SH-SY5Y (cell line): ENCODE data around the gene SNED1.

Experiments
- GATA2 ChIP-seq: IDR thresholded peaks from 2 replicates; pipeline ENCODE4 v1.6.1; 2011; ENCODE audit warnings: mild to moderate bottlenecking, low read depth, low read length
- GATA3 ChIP-seq: IDR thresholded peaks from 2 replicates; pipeline ENCODE4 v1.6.1; 2011; ENCODE audit warnings: low read depth, mild to moderate bottlenecking, low read length, moderate library complexity

SNED1 gene

DNA sequence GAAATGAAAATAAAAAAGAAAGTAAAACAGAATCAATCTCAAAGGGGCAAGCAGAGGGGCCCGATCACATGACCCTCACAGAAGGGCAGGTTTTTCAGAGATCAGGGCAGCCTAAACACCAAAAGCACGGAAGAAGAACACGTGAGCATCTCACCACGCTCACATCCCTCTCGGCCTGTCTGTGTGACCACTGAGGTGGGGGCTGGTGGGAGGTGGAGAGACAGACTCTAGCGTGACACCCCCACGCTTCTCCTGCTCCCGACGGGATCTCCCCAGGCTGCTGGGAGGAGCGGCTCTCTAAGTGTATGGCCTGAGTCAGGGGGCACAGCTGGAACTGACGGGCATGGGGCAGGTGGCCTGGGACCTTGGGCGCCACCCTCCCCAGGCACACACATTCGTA is 127.2 kb downstream of the SNED1 start:
- TF ChIP-seq GATA2, result no peak

DNA sequence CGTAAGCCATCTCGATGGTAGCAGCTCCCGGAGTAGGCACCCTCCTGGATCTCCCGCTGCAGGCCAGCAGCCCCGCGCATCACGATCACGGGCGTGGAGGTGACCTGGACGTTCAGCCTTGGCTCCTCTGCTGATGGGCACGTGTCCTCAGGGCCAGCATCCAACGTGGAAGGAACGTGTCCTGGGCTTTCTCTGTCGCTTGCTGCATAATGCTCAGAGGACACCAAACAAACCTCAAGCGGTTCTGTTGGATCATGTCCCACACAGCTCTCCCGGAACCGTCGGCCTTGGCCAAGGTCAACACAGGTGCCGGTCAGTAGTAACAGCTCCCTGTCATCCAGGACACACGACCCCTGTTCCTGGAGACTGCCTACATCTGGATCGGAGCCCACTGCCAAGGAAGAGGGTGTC is 127.8 kb downstream of the SNED1 start:
- TF ChIP-seq GATA2, result no peak
- no peak for TF ChIP-seq GATA3

DNA sequence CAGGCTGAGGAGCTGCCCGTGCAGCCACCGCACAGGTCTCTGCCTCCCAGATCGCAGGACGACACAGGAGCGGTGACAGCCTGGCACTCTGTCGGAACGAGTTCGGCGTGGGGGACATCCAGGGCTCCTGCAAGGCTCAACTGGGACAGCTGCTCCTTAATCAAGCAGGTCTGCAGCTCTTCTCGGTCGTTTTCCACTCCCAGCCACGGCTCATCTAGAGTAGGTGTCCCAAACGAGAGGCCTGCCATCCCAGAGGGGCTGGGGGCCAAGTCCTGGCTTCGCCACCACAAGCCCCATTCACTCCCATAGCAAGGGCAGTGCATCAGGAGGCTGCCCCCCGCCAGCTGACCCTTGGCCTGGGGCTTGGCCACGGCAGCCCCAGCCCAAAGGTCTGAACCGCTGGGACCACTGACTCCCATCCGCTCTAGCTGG is 128.4 kb downstream of the SNED1 start:
- TF ChIP-seq GATA2 (no peak), GATA3 (no peak)

DNA sequence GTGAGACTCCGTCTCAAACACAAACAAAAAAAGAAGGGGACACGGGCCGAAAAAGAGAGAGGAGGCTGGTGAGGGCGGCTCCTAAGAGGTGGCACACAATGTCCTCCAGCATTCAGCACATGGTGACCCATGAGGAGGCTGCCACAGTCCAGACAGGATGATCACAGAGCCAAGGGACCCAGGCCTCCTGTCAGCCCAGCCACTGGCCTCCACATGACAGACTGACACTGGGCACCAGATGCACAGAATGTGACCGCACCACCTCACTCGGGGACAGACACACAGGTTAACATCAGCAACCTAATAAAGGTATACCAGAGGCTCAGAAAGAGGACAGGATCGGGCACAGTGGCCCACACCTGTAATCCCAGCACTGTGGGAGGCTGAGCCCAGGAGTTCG is 129.8 kb downstream of the SNED1 start:
- TF ChIP-seq GATA2, result no peak
- TF ChIP-seq GATA3, result no peak

DNA sequence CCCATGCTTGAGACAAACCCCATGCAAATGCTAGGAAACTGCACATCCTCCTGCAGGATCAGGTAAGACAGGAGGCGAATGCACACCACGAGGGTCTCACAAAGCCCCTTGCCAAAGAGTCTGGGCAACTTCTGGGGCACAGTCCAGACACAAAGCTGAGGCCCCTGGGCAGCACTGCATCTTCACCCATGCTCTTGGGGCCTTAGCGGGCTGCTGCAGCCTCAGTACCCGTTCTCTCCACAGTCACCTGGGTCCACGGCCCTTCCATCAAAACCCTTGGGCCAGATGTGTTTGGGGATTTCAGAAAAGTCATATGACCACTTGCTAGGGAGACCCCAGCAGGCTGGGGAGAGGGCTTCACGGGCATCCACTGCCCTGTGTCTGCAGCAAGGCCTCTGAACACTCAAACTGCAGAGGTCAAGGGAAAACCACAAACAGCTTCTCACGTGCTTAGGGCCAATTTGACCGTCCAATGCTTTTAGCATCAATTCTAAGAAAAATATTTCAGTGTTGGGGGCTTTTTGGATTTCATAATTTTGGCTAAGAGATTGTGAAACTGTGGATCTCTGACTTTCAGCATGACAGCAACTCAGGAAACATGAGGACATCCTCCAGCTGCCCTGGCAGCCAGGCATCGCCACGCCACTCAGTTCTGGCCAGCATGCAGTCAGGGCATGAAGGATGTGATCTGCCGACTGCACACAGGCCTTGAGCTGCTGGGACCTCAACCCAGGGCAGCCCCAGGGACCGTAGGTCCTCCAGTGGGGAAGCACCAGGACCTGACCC is 130.9 kb downstream of the SNED1 start:
- TF ChIP-seq GATA3 (no peak), GATA2 (no peak)

DNA sequence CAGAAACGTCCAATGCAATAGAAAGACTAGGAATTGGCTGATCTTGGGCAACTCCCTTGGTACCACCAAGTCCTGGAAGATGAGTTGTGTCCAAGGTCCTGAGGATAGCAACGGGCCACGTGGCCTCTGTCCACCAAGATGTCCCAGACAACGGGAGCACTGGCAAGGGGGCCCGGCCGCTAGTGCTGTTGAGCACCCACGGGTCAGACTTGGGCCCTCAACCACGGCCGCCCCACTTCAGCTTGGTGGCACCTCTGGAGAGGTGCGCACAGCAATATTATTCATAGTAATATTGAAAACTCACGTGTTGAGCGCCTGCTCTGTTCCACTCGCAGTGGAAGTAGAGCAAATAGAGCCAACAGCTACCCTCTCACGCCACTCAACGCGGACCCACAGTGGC is 131.9 kb downstream of the SNED1 start:
- no peak for TF ChIP-seq GATA3
- TF ChIP-seq GATA2, result no peak

DNA sequence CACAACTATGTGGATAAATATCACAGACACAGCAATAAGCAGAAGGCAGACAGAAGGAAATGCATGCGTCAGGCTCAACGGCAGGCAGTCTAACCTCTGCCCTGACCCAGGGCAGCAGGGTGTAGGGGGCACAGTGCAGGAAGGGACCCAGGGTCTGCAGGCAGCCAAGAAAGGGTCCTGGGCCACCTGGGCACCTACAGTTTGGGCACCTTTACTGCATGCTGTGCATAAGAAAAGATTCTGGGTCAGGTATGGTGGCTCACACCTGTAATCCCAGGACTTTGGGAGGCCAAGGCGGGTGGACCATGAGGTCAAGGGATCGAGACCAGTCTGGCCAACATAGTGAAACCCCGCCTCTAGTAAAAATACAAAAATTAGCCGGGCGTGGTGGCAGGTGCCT is 133.1 kb downstream of the SNED1 start:
- TF ChIP-seq GATA3, result no peak

DNA sequence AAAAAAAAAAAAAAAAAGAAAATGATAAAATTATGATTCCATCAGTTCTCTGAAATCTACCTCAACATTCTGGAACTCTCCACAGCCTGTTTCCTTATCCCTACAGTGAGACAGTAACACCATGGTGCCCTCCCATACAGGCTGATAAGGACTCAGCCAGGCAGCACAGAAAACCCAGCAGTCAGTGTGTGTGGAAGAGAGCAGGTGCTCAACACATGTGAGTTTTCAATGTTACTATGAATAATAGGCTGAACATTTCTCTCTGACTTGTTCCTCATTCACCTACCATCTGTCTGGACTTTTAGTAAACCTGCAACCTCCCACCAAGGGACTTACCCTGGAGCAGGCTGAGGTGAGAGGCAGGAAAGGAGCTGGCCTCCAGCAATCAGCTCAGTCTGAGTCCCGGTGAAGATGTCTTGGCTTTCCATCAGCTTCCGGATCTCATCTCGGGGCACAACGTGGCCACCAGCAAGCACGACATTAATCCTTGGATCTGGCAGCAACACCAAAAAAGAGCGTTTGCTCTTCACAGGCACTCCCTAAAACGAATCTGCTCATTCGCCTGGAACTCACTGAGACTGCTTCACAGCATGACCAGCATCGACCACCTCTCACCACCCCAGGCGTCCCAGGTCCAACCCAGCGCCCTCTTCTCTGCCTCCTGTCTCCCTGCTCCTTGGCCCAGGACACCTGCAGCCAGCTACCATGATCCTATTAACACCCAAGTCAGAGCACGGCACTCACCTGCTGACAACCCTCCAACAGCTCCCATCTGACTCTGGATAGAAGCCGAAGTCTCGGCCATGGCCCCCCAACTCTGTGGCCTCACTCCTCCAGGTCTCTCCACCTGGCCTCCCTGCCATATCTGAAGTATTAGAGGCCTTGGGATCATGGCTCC is 134.4 kb downstream of the SNED1 start:
- TF ChIP-seq GATA3 (no peak), GATA2 (no peak)

DNA sequence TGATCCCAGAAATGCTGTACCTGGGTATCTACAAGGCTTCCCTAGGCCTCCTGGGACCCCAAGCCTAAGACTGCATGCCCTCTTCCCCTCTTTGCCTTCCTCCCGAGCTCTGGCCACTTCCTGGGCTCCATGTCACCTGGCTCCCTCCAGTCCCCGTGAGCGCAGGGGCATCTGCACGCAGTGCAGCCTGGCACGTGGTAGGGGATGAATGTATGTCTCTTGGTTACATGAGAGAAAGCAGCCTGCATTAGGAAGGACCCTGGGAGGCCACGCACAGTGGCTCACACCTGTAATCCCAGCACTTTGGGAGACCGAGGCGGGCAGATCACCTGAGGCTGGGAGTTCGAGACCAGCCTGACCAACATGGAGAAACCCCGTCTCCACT is 135.0 kb downstream of the SNED1 start:
- TF ChIP-seq GATA3, result no peak

DNA sequence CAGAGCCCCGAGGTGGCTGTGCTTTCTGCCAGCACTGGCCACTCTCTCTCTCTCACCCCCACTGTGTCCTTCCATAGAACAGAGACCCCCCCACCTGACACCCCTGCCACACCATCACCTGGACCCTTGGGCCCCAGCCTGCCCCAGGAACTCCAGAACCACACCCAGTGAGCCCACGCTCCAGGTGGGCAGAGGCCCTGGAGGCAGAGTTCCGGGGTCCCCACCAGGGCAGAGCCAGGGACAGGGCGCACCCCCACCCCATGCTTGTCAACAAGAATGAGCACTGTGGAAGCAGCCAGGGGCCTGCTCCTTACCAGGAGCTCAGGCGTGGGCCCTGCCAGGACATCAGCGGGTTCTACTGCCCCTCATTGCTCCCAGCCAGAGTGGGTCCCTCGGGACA is 136.3 kb downstream of the SNED1 start:
- no peak for TF ChIP-seq GATA2
- no peak for TF ChIP-seq GATA3

DNA sequence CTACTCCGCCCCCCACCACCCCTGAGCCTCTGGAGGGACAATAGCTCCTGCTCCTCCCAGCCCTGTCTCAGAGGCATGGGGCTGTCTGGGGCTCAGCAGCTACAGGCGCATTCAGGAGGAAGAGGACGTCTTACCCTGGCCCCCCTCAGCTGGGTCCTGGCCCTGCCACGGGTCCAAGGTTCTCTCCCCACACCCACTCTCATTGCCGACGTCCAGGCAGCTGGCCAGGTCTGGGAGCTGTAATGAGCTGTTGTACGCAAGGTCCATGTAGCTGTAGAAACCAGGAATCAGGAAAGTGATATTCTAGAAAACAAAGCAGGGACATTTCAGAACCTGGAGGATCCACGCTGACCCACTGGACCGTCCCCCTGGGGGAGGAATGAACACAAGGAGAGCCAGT is 137.3 kb downstream of the SNED1 start:
- TF ChIP-seq GATA2 (no peak), GATA3 (no peak)

DNA sequence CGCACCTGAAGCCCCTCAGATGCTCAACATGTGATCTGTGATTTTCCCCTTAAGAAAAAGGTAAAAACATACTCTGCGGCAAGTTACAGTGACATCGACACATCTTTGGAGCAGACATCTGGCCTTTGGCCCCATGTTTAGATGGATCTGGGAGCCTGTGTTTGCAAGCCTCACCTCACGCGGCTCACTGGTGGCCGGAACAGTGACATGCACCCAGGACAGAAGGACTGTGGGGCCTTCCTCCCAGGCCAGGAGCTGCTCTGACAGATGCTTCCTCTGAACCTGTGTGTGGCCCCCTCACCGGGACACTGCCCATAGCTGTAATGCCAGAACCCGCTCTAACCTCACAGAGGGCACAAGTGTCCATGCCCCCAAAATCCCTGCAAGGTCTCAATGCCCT is 137.8 kb downstream of the SNED1 start:
- no peak for TF ChIP-seq GATA2
- TF ChIP-seq GATA3, result no peak

DNA sequence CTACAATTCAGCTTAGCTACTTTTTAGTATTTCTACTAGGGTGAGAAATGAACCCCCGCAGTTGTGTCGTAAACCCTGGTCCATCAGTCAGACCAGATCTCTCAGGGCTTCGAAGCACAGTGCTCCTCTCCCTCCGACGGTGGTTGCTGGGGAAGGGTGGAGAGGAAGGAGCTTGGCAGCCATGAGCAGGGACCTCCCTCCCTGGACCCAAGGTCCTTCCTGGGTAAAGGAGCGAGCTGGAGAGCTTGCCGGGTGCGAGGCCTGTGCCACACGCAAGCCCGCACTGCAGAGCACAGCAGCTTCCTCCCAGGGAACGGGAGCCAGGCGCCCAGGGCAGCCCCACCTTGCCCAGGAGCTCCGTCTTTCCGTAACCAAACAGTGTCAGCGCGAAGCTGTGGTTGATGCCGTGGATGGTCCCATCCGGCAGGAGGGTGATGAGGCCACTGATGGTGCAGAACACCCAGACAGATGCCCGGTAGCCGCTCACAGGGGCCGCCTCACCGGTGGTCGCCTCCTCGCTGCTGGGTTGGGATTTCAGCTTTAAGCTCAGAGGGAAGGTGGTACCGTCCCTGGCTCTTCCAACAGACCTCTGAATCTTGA is 138.3 kb downstream of the SNED1 start:
- TF ChIP-seq GATA3 (no peak), GATA2 (no peak)

DNA sequence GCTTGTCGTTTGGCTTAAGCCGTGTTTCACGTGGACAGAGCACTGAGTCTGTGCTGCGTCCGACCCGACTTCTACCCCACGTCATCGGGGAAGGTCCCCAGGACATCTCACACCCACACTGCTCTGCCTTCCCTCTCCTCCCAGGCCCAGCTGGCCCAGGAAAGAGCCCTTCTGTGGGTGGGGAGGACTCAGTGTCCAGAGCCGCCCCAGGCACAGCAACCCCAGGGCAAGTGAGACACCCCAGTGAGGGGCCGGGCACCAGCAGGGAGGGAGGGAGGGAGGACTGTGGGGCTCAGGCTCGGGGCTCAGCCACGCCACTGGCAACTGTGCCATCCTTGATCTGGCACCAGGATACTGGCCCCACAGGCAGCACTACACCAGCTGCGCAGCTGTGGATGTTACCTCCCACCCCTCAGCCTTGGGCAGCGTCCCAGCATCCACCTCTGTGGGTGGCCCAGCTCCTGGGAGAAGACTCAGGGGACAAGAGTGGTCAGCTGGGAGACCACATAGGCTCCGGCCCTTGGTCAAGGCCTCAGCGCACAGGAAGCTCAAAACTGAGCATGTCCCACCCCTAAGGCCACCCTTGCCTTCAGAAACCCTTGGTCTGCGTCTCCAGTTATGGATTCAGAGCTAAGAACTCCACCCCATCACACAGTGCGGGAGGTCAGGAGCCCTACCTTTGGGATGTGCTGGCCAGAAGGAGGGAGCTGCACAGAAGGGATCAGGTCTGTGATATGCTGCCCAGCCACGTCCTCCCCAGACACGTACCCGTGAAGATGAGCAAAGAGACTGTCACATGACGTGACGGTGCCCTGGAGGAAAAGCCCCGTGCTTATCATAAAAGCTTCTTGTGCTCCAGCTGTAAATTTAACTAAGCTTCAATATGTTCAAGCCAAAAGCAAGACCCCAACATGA is 139.1 kb downstream of the SNED1 start:
- TF ChIP-seq GATA3 (no peak), GATA2 (no peak)
